H9 (cell line): ENCODE measurements around the gene CHD9. TPM values are rescaled to one million over a fixed set of nuclear protein-coding genes. Genes with fewer than 3 reads are reported as not detected.

ENCODE experiments used
- DNase-seq: peaks from one replicate; pipeline ENCODE4 v3.0.0-alpha.2; 2017
- H2AFZ ChIP-seq: one replicate; pipeline ENCODE4 v1.6.1; 2013; ENCODE audit warnings: mild to moderate bottlenecking, low read length, control low read depth, moderate library complexity
- H2AK5ac ChIP-seq: 2 replicates; pipeline ENCODE4 v1.6.1; 2013; ENCODE audit warnings: low read length, control low read depth, mixed read lengths; ENCODE audit not compliant: insufficient read length
- H2BK120ac ChIP-seq: one replicate; pipeline ENCODE4 v1.6.1; 2013; ENCODE audit warnings: low read depth, mild to moderate bottlenecking, low read length, control low read depth, inconsistent platforms; ENCODE audit not compliant: poor library complexity, severe bottlenecking
- H2BK12ac ChIP-seq: 2 replicates; pipeline ENCODE4 v1.6.1; 2013; ENCODE audit warnings: low read length, control low read depth, mixed read lengths, low read depth; ENCODE audit not compliant: insufficient read length
- H2BK15ac ChIP-seq: 2 replicates; pipeline ENCODE4 v1.6.1; 2013; ENCODE audit warnings: low read depth, low read length, control low read depth
- H2BK20ac ChIP-seq: one replicate; pipeline ENCODE4 v1.6.1; 2013; ENCODE audit warnings: low read depth, mild to moderate bottlenecking, low read length, control low read depth, inconsistent platforms; ENCODE audit not compliant: poor library complexity, severe bottlenecking
- H2BK5ac ChIP-seq: 2 replicates; pipeline ENCODE4 v1.6.1; 2013; ENCODE audit warnings: low read length, control low read depth, mixed read lengths; ENCODE audit not compliant: insufficient read length
- H3K14ac ChIP-seq: 2 replicates; pipeline ENCODE4 v1.6.1; 2013; ENCODE audit warnings: low read length, control low read depth; ENCODE audit not compliant: insufficient read depth
- H3K18ac ChIP-seq: 2 replicates; pipeline ENCODE4 v1.6.1; 2013; ENCODE audit warnings: low read depth, mild to moderate bottlenecking, mixed read lengths, low read length, control low read depth; ENCODE audit not compliant: insufficient read length
- H3K23ac ChIP-seq: 2 replicates; pipeline ENCODE4 v1.6.1; 2013; ENCODE audit warnings: low read length, control low read depth, mixed read lengths, low read depth; ENCODE audit not compliant: insufficient read length
- H3K23me2 ChIP-seq: 2 replicates; pipeline ENCODE4 v1.6.1; 2013; ENCODE audit warnings: low read depth, mild to moderate bottlenecking, mixed read lengths, low read length, control low read depth; ENCODE audit not compliant: insufficient read length, poor library complexity, severe bottlenecking
- H3K27ac ChIP-seq: 2 replicates; pipeline ENCODE4 v1.5.1; 2013; ENCODE audit warnings: low read length, control low read depth, mixed read lengths, low read depth; ENCODE audit not compliant: insufficient read length
- H3K27me3 ChIP-seq: 2 replicates; pipeline ENCODE4 v1.6.1; 2013; ENCODE audit warnings: low read length, control low read depth, inconsistent platforms; ENCODE audit not compliant: insufficient read depth
- H3K4ac ChIP-seq: 2 replicates; pipeline ENCODE4 v1.6.1; 2013; ENCODE audit warnings: low read depth, mild to moderate bottlenecking, control low read depth, inconsistent platforms, low read length, moderate library complexity
- H3K4me1 ChIP-seq: 2 replicates; pipeline ENCODE4 v1.6.1; 2013; ENCODE audit warnings: low read length, control low read depth, inconsistent platforms; ENCODE audit not compliant: insufficient read depth
- H3K4me2 ChIP-seq: 2 replicates; pipeline ENCODE4 v1.6.1; 2013; ENCODE audit warnings: low read length, control low read depth, mixed read lengths; ENCODE audit not compliant: insufficient read length, insufficient read depth
- H3K56ac ChIP-seq: 2 replicates; pipeline ENCODE4 v1.6.1; 2013; ENCODE audit warnings: low read depth, mild to moderate bottlenecking, mixed read lengths, low read length, control low read depth; ENCODE audit not compliant: insufficient read length
- H3K79me1 ChIP-seq: 2 replicates; pipeline ENCODE4 v1.6.1; 2013; ENCODE audit warnings: low read depth, mild to moderate bottlenecking, moderate library complexity, low read length, control low read depth, inconsistent platforms; ENCODE audit not compliant: insufficient read depth, poor library complexity, severe bottlenecking
- H3K79me2 ChIP-seq: 2 replicates; pipeline ENCODE4 v1.6.1; 2013; ENCODE audit warnings: low read length, control low read depth, inconsistent platforms; ENCODE audit not compliant: insufficient read depth
- H3K9ac ChIP-seq: 2 replicates; pipeline ENCODE4 v1.6.1; 2013; ENCODE audit warnings: low read length, control low read depth, mixed read lengths; ENCODE audit not compliant: insufficient read length; ENCODE audit errors: extremely low read depth
- H3K9me3 ChIP-seq: one replicate; pipeline ENCODE4 v1.6.1; 2013; ENCODE audit warnings: low read depth, low read length, inconsistent platforms; ENCODE audit not compliant: control insufficient read depth
- H3T11ph ChIP-seq: one replicate; pipeline ENCODE4 v1.6.1; 2013; ENCODE audit warnings: mild to moderate bottlenecking, low read length, control low read depth, inconsistent platforms
- H4K20me1 ChIP-seq: one replicate; pipeline ENCODE4 v1.6.1; 2013; ENCODE audit not compliant: control insufficient read depth, insufficient read length, insufficient read depth
- H4K5ac ChIP-seq: 2 replicates; pipeline ENCODE4 v1.6.1; 2013; ENCODE audit warnings: low read depth, mild to moderate bottlenecking, mixed read lengths, low read length, control low read depth; ENCODE audit not compliant: insufficient read length
- H4K8ac ChIP-seq: replicated peaks from 2 replicates; pipeline ENCODE4 v1.6.1; 2013; ENCODE audit warnings: low read length, control low read depth, mixed read lengths, low read depth; ENCODE audit not compliant: insufficient read length
- H4K91ac ChIP-seq: 2 replicates; pipeline ENCODE4 v1.6.1; 2013; ENCODE audit warnings: low read depth, mild to moderate bottlenecking, moderate library complexity, mixed read lengths, low read length, control low read depth; ENCODE audit not compliant: insufficient read length
- H3K27ac Mint-ChIP-seq, 3 experiments: 2 replicates in 2 of 3; 3 replicates in 1 of 3; pipeline ENCODE4 v1.8.0; 2020 to 2021; ENCODE audit warnings: mixed read lengths in 3 of 3, mild to moderate bottlenecking in 1 of 3, moderate library complexity in 1 of 3
- H3K27me3 Mint-ChIP-seq: 2 replicates; pipeline ENCODE4 v1.8.0; 2021; ENCODE audit warnings: low read depth, mild to moderate bottlenecking, moderate library complexity, mixed read lengths
- H3K36me3 Mint-ChIP-seq, 3 experiments: 2 replicates in 2 of 3; 3 replicates in 1 of 3; pipeline ENCODE4 v1.8.0; 2020 to 2021; ENCODE audit warnings: low read depth in 3 of 3, mixed read lengths in 3 of 3; ENCODE audit not compliant: insufficient read depth in 1 of 3
- H3K4me1 Mint-ChIP-seq, 2 experiments: 2 replicates each; pipeline ENCODE4 v1.8.0; 2020; ENCODE audit warnings: mixed read lengths in 2 of 2
- H3K4me3 Mint-ChIP-seq, 2 experiments: 2 replicates in 1 of 2; 3 replicates in 1 of 2; pipeline ENCODE4 v1.8.0; 2020 to 2021; ENCODE audit warnings: mild to moderate bottlenecking in 2 of 2, mixed read lengths in 2 of 2, moderate library complexity in 1 of 2
- H3K9me3 Mint-ChIP-seq, 2 experiments: 2 replicates in 1 of 2; 3 replicates in 1 of 2; pipeline ENCODE4 v1.8.0; 2020; ENCODE audit warnings: mild to moderate bottlenecking in 2 of 2, mixed read lengths in 2 of 2, moderate library complexity in 1 of 2
- CTCF ChIP-seq: fragments of 200-600 bp; sonication (generic); conservative IDR thresholded peaks from 3 replicates; pipeline ENCODE4 v1.8.0; 2021; ENCODE audit warnings: antibody characterized with exemption, mild to moderate bottlenecking
- WGBS: extraction: QIAGEN DNeasy Blood & Tissue Kit; methylation state at CpG from one replicate; pipeline ENCODE4 v1.1.7; 2013; ENCODE audit warnings: missing lambda C conversion rate, low lambda C conversion rate, mixed read lengths; ENCODE audit not compliant: insufficient read length; ENCODE audit errors: extremely low coverage; 5-methylcytosine and 5-hydroxymethylcytosine counted together
- total RNA-seq: library from RNA; stranded (reverse); gene quantifications from 2 replicates; pipeline ENCODE4 v1.2.1, GENCODE V29; 2021

CHD9 gene
- total RNA-seq, 1 experiment from 2014 or later: 46.2 TPM

DNA sequence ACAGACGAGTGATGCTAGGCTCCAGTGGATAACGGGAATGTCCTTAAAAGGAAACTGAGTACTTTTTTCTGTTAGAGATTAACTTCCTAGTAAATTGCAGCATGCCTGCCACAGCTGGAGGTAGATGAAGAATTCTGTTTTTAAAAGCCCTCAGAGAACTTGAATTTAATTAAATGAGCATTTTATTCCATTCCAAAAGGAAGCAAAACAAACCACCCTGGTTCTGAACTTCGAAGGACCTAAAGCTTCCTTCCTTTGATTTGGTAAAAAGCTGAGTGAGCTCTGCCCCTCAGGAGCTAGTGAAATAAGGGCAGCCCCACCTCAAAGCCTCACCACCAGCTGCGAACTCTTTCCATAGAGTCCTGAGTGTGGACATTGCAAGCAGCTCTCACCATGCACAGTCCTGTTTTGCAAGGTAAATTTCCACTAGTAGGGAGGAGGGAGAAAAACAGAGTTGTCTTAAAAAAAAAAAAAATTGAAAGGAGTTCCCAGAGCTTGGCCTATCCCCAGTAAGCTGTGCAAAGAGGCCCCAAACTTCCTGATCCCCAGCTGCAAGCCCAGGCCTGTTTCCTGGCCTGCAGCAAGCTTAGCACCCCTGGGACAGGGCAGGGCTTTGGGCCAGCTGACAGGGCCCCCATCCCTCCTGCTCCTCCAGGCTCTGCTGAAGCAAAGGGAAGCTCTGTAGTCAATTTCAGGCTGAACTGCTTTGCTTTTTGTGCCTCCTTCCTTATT is 13.3 kb upstream of the CHD9 start:
- H2BK15ac ChIP-seq: no peak overlapping the region
- H2BK12ac ChIP-seq: no peak overlapping the region
- no peaks in the 10 kb centered on the region for H3K27me3 ChIP-seq
- peaks cover 8 to 11% (median 10%) of the 10 kb centered on the region in 3 experiments for H3K36me3 Mint-ChIP-seq
- no peaks in the 10 kb centered on the region for H4K20me1 ChIP-seq
- H3K27ac ChIP-seq: peak overlapping the region; percentile 15
- H3K4me3 Mint-ChIP-seq: peak overlapping the region; percentile 7 to 90; a peak in 3 of 5 replicates
- H3K4me1 Mint-ChIP-seq: peaks cover 72 to 80% of the 10 kb centered on the region in 2 experiments
- peak; percentile 51 for DNase-seq
- H3K79me2 ChIP-seq: no peaks in the 10 kb centered on the region
- no peak overlapping the region for H3K56ac ChIP-seq
- no peak overlapping the region for H3K4ac ChIP-seq
- H3K9me3 Mint-ChIP-seq: peaks cover 8 to 10% of the 10 kb centered on the region in 2 experiments; a peak in 4 of 5 replicates
- H3K14ac ChIP-seq: no peak overlapping the region
- peak overlapping the region; percentile 44 for H3K4me2 ChIP-seq
- H3K23ac ChIP-seq: no peak overlapping the region
- H3K4me1 ChIP-seq: peaks cover 11% of the 10 kb centered on the region
- H3K27ac Mint-ChIP-seq: peak overlapping the region; percentile 30 to 99 (median 93)
- H3T11ph ChIP-seq: no peak overlapping the region
- no peaks in the 10 kb centered on the region for H3K79me1 ChIP-seq
- no peaks in the 10 kb centered on the region; the same call in none of the 2 replicates for H3K27me3 Mint-ChIP-seq
- no peak overlapping the region for H3K9ac ChIP-seq
- no peak overlapping the region for H4K5ac ChIP-seq
- TF ChIP-seq CTCF: no peak
- no peaks in the 10 kb centered on the region for H3K9me3 ChIP-seq
- H2BK120ac ChIP-seq: no peak overlapping the region
- H2AFZ ChIP-seq: no peak overlapping the region
- WGBS: no CpG with 5 or more reads among the region's 4 CpGs
- H4K8ac ChIP-seq: no peak overlapping the region
- no peak overlapping the region for H4K91ac ChIP-seq
- H3K18ac ChIP-seq: peak overlapping the region; percentile 8
- no peak overlapping the region for H2BK20ac ChIP-seq
- no peak overlapping the region for H2BK5ac ChIP-seq
- peaks cover 21% of the 10 kb centered on the region for H3K23me2 ChIP-seq
- H2AK5ac ChIP-seq: no peak overlapping the region
